RWPE2 (cell line): Measurements from ENCODE around the gene TAOK3.

Source experiments
- ATAC-seq: fragments of 200-7000 bp; cut with Tn5 transposase; 3 replicates; pipeline ENCODE4 v1.9.1; 2021; ENCODE audit warnings: low read depth
- DNase-seq: peaks from one replicate; pipeline ENCODE4 v3.0.0-alpha.2; 2020; ENCODE audit warnings: low spot score
- H3K27ac ChIP-seq: fragments of 450-650 bp; 2 replicates; pipeline ENCODE4 v1.5.1; 2017; ENCODE audit warnings: mild to moderate bottlenecking; ENCODE audit not compliant: poor library complexity, severe bottlenecking
- H3K27me3 ChIP-seq: fragments of 250-450 bp; sonication (Bioruptor Pico); 2 replicates; pipeline ENCODE4 v1.5.1; 2021; ENCODE audit warnings: mild to moderate bottlenecking, moderate library complexity; ENCODE audit not compliant: insufficient read depth, poor library complexity, severe bottlenecking
- H3K36me3 ChIP-seq: fragments of 250-450 bp; sonication (Bioruptor Pico); 2 replicates; pipeline ENCODE4 v1.5.1; 2020; ENCODE audit warnings: low read depth, mild to moderate bottlenecking, moderate library complexity
- H3K4me1 ChIP-seq: fragments of 250-450 bp; sonication (Bioruptor Pico); 2 replicates; pipeline ENCODE4 v1.5.1; 2021; ENCODE audit warnings: mild to moderate bottlenecking, moderate library complexity; ENCODE audit not compliant: insufficient read depth, poor library complexity, severe bottlenecking
- H3K4me3 ChIP-seq: fragments of 250-450 bp; sonication (Bioruptor Pico); 2 replicates; pipeline ENCODE4 v1.5.1; 2021; ENCODE audit warnings: mild to moderate bottlenecking, moderate library complexity; ENCODE audit not compliant: severe bottlenecking
- H3K9me3 ChIP-seq: fragments of 250-450 bp; sonication (Bioruptor Pico); 2 replicates; pipeline ENCODE4 v1.5.1; 2021; ENCODE audit warnings: mild to moderate bottlenecking, moderate library complexity; ENCODE audit not compliant: severe bottlenecking
- TF ChIP-seq, protein P1 (sequence below): fragments of 450-650 bp; IDR thresholded peaks from one replicate; pipeline ENCODE4 v1.5.1; 2017; ENCODE audit warnings: mild to moderate bottlenecking, moderate library complexity; ENCODE audit not compliant: poor library complexity, severe bottlenecking

The TAOK3 gene

DNA sequence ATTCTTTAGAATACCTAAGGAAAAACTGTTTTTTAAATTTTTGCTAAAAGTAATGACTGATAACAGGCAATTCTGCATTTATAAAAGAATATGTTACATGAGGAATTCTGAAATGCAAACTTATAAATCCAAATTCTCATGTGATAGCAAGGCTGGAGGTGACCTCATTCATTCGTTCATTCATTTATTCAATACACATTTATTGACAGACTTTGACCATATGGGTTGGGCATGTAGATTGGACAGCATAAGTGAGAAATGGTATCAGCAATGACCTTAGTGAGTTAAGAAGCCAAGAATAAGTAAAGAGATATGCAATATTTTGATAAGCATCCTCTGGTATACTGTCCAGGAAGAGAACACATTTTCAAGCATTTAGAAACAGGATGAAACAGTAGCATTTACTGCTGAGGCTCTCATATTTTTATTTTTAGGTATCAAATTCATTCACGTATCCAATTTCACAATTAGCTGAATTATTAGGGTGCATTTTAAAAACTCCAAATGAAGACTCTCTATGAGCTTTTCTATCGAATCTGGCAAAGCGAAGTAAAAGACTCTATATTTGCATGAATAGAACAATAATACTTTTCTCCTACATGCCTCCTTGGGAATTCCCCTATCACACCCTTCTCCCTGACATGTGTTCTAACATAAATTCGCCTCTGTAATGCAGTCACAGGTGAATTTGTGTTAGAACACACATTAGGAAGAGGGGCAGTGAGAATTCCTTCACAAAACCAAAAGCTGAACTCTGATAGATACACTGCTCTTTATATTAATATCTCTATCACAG is 186.9 kb downstream of the TAOK3 start:
- Histone ChIP-seq H3K9me3 (no peaks in the 10 kb centered on the region), H3K36me3 (peaks cover 18% of the 10 kb centered on the region), H3K4me3 (no peak overlapping the region), H3K27ac (no peak overlapping the region), H3K4me1 (peaks cover 4% of the 10 kb centered on the region), H3K27me3 (no peaks in the 10 kb centered on the region)
- ATAC-seq (no peak), DNase-seq (no peak)
- TF ChIP-seq, protein P1, sequence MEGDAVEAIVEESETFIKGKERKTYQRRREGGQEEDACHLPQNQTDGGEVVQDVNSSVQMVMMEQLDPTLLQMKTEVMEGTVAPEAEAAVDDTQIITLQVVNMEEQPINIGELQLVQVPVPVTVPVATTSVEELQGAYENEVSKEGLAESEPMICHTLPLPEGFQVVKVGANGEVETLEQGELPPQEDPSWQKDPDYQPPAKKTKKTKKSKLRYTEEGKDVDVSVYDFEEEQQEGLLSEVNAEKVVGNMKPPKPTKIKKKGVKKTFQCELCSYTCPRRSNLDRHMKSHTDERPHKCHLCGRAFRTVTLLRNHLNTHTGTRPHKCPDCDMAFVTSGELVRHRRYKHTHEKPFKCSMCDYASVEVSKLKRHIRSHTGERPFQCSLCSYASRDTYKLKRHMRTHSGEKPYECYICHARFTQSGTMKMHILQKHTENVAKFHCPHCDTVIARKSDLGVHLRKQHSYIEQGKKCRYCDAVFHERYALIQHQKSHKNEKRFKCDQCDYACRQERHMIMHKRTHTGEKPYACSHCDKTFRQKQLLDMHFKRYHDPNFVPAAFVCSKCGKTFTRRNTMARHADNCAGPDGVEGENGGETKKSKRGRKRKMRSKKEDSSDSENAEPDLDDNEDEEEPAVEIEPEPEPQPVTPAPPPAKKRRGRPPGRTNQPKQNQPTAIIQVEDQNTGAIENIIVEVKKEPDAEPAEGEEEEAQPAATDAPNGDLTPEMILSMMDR: no peak

DNA sequence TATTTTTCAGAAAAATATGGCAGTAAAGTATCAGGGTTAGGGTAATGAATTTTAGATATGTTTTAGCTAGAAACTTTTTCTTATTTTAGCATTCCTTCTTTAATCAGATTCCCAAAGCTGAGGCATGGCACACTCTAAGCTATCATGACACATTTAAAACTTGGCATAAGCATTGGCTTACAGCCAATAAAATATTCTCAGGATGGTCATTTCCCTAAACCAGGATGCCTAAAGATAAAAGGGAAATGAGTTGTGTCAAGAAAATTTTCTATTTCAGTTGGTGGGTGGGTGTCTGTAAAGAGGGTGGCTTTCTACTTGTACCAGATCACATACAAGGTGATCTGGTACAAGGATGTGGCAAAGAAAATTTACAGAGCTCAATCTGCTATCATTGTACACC is 189.0 kb downstream of the TAOK3 start:
- no peaks in the 10 kb centered on the region for H3K9me3 ChIP-seq
- TF ChIP-seq, protein P1: no peak
- H3K27ac ChIP-seq: peak overlapping the region; percentile 19
- H3K4me3 ChIP-seq: no peak overlapping the region
- H3K27me3 ChIP-seq: no peaks in the 10 kb centered on the region
- DNase-seq: no peak
- ATAC-seq: no peak
- no peaks in the 10 kb centered on the region for H3K4me1 ChIP-seq
- peaks cover 26% of the 10 kb centered on the region for H3K36me3 ChIP-seq

DNA sequence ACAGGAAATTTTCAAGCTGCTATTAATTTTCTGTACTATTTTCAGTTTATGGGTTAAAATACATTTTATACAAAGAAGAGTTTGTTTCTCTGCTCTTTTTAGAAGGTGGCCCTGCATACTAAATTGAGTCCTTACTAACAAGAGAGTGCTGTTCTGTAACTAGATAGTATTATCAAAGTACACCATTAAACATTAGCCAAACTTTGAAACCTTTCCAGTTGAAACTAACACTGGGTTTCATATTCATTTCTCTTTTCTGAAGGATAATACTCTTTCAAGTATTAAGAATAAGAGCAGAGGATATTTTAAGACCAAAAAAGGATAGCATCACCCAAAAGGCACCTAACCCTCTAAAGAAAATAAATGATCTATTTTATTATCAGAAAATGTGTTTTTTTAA is 189.6 kb downstream of the TAOK3 start:
- H3K36me3 ChIP-seq: peaks cover 22% of the 10 kb centered on the region
- no peaks in the 10 kb centered on the region for H3K27me3 ChIP-seq
- no peak overlapping the region for H3K4me3 ChIP-seq
- ATAC-seq: no peak
- no peak for DNase-seq
- TF ChIP-seq, protein P1: no peak
- no peaks in the 10 kb centered on the region for H3K9me3 ChIP-seq
- H3K27ac ChIP-seq: no peak overlapping the region
- no peaks in the 10 kb centered on the region for H3K4me1 ChIP-seq

DNA sequence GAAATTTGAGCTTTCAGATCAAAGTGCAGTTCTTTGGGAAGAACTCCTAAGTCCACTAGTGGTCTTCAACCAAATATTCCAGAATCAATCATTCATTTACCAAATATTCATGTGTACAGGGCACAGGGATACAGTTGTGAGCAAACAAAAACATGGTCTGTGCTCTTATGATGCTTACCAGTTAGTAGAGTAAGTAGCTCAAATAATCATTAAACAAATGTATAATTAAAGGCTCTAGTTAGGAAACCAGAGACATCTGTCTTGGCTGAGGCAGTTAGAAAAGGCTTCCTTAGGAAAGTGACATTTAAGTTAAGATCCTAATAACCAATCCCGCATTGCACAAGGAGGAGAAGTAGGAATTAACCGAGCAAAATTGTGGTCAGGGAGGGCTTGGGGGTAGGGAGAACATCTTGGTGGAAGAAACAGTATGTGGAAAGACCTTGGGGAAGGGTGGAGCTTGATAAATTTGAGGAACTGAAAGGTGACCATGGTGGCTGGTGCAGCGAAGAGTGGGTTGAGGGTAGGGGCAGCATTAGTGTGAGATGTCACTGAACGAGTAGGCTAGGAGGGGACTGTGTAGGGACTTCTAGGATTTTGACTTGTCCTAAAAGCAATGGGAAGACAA is 196.8 kb downstream of the TAOK3 start:
- Histone ChIP-seq H3K36me3 (peaks cover 68% of the 10 kb centered on the region), H3K27me3 (no peaks in the 10 kb centered on the region), H3K27ac (no peak overlapping the region), H3K4me1 (no peaks in the 10 kb centered on the region), H3K9me3 (no peaks in the 10 kb centered on the region), H3K4me3 (no peak overlapping the region)
- no peak for ATAC-seq
- no peak for DNase-seq
- TF ChIP-seq, protein P1: no peak

DNA sequence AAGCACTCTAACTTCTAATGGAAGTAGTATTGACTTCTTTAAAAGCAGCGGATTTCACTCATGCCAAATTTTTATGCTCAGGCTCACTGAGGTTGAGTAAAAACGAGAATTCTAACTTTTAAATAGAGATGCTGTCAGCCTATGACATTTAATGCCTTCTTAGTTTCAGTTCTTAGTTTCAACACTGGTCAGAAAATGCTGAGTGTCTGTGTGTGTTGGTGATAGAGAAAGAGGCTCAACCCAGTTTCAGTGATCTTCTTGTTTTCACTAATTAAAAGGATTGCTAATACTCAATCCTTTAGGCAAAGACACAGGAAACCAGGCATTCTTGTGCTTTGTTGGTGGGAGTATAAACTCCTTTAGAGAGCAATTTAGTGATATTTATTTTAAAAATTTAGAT is 205.8 kb downstream of the TAOK3 start:
- Histone ChIP-seq H3K27me3 (no peaks in the 10 kb centered on the region), H3K9me3 (no peaks in the 10 kb centered on the region), H3K4me1 (no peaks in the 10 kb centered on the region), H3K36me3 (peaks cover 35% of the 10 kb centered on the region), H3K27ac (no peak overlapping the region), H3K4me3 (no peak overlapping the region)
- ATAC-seq (no peak), DNase-seq (no peak)
- TF ChIP-seq, protein P1: no peak
